ENCODE data around the gene PKM.

Gene PKM

DNA sequence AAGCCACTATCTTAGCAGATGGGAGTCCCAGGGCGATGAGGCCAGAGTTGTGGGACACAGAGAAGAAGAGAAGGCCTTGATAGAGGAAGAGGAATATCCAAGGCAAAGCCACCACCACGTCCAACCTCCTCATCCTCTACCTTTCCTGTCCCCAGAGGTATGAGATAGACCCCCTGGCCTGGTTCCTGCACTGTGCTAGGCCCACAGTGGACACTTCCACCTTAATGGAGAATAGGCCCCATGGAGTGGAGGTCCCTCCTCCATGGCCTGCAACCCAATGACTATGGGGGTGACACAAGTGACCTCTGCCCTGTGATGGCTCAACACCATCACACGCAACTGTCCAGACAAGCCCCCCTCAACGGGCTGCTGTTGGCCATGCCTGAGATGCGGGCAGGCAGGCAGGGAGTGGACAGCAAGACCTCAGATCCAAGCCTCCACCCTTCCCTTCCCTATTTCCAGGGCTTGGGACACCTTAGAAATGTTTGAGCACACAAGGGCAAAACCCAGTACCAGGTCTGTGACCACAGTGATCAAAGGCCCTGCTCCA lies 70.2 kb downstream of the PKM start:
- intact Hi-C loops (cut with micrococcal nuclease): no loop called here
- Mint-ChIP-seq H3K4me3 (no peak overlapping the region), H3K36me3 (ENCODE audit: low read depth) (no peaks in the 10 kb centered on the region), H3K27me3 (peaks cover under 1% of the 10 kb centered on the region), H3K27ac (no peak overlapping the region), H3K9me3 (no peaks in the 10 kb centered on the region), H3K4me1 (ENCODE audit: low read depth) (peaks cover 13% of the 10 kb centered on the region)

DNA sequence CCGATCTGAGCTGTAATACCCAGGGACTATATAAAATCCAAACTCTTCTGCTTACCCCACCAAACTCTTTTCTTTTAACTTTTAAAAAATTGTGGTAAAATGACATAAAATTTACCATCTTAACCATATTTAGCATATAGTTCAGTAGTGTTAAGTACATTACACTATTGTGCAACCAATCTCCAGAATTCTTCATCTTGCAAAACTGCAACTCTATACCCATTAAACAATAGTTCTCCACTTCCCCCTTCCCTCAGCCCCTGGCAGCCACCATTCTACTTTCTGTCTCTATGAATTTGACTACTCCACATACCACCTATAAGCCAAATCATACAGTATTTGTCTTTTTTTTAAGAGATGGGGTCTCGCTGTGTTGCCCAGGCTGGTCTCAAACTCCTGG lies 74.1 kb downstream of the PKM start:
- intact Hi-C loops (cut with micrococcal nuclease): loop anchor here (1.0 to 2.0 kb wide), 2 partner anchors 372 to 413 kb away; no protein-coding TSS in a partner anchor
- Mint-ChIP-seq H3K4me1 (ENCODE audit: low read depth) (peaks cover 22% of the 10 kb centered on the region), H3K9me3 (no peaks in the 10 kb centered on the region), H3K36me3 (ENCODE audit: low read depth) (no peaks in the 10 kb centered on the region), H3K27me3 (peaks cover 2% of the 10 kb centered on the region), H3K4me3 (no peak overlapping the region), H3K27ac (no peak overlapping the region)

DNA sequence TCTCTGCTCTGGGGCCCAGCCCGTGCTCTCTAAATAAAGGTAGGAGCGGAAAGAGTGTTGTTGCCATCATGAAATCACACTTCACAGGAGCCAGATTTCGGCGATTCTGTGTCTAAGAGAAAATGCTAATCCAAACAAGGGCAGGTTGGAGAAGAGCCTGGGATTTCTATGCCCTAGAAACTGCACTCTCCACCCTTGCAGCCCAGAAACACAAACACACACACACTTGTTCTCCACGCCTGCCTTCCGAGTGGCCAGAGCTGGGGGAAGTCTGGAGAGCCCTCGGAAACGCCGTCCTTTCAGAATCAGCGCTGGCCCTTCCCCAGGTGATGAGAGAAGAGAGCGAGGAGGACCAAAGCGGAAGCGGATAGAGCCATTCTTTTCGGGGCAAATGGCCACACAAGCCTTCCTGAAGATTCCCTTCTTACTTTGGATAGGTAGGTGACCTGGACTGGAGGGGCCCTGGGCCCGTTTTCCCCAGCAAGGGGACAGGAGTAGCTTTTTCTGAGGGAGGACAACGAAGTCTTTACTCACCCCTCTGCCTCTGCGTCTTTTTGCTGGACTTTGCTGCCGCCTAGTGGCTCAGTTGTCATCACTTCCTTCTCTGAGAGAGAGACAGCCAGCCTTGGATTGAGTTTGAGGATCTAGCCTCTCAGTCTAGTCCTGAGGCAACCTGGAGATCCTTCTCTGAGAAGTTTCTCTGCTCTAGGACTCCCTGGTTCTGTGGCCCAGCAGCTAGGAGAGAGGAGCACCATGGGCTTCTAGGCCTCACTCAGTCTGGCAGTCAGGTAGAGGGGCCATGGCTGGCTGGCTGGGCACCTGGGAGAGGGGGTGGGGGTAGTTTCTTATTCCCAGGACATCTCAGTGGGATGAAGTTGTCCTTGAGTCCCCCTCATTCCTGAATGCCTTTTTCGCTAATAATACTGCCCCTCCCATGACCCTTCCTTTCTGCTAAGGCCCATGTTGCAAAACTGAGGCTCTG lies 75.1 kb downstream of the PKM start:
- peak overlapping the region; percentile 1 for H3K27ac Mint-ChIP-seq
- peaks cover 2% of the 10 kb centered on the region for H3K27me3 Mint-ChIP-seq
- H3K4me1 Mint-ChIP-seq (ENCODE audit: low read depth): peaks cover 22% of the 10 kb centered on the region
- intact Hi-C loops (cut with micrococcal nuclease): loop anchor here (1.0 to 2.0 kb wide), 2 partner anchors 371 to 412 kb away; no protein-coding TSS in a partner anchor
- H3K4me3 Mint-ChIP-seq: peak overlapping the region; percentile 65
- H3K9me3 Mint-ChIP-seq: no peaks in the 10 kb centered on the region
- no peaks in the 10 kb centered on the region for H3K36me3 Mint-ChIP-seq (ENCODE audit: low read depth)

DNA sequence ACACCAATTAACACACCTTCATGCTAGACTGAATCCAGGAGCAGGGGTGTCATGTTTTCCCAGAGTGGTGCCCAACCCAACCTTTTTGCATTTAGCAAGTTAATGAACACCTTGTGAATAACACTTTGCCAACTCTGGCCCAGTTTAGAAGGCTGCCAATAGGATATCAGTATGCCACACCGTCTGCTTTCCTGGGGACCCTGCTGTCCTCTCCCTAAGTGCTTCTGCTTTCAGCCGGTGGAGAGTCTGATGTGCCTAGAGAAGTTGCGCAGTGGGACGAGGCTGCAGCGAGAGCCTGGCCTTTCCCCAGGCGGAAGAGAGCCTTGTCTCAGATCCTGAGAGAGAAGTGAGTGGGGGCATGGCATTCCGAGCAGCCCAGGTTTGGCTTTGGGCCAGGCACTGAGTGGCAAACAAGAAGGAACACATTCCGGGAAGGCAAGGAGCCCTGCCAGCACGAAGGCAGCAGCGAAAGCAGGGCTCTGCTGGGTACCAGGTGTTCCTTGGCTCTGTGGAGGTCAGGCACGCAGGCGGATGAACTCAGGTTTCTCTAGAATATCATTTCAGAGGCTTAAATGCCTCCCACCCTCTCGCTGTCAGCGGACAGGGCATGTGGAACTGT lies 75.9 kb downstream of the PKM start:
- H3K9me3 Mint-ChIP-seq: no peaks in the 10 kb centered on the region
- peak overlapping the region; percentile 1 for H3K27ac Mint-ChIP-seq
- no peaks in the 10 kb centered on the region for H3K36me3 Mint-ChIP-seq (ENCODE audit: low read depth)
- peaks cover 22% of the 10 kb centered on the region for H3K4me1 Mint-ChIP-seq (ENCODE audit: low read depth)
- intact Hi-C loops (cut with micrococcal nuclease): no loop called here
- H3K27me3 Mint-ChIP-seq: peaks cover 2% of the 10 kb centered on the region
- H3K4me3 Mint-ChIP-seq: no peak overlapping the region

DNA sequence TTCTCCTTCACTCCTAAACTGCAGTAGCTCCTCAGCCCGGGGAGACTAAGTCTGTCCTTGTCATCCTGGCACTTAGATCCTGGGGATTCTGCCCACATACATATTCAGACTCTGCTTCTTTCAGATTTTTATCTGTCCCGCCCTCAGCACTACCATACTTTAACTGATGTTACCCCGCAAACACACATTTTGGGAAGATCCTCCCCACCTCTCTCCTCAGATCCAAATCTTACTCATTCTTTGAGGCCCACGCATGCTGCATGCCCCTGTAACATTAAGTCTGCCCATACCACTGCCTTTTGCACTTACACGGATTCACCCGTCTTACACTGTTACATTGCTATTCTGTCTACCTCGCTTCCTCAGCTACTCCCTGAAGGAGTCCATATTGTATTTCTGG lies 76.7 kb downstream of the PKM start:
- intact Hi-C loops (cut with micrococcal nuclease): no loop called here
- Mint-ChIP-seq H3K9me3 (no peaks in the 10 kb centered on the region), H3K4me3 (no peak overlapping the region), H3K27me3 (peaks cover 2% of the 10 kb centered on the region), H3K27ac (no peak overlapping the region), H3K36me3 (ENCODE audit: low read depth) (no peaks in the 10 kb centered on the region), H3K4me1 (ENCODE audit: low read depth) (peaks cover 22% of the 10 kb centered on the region)

DNA sequence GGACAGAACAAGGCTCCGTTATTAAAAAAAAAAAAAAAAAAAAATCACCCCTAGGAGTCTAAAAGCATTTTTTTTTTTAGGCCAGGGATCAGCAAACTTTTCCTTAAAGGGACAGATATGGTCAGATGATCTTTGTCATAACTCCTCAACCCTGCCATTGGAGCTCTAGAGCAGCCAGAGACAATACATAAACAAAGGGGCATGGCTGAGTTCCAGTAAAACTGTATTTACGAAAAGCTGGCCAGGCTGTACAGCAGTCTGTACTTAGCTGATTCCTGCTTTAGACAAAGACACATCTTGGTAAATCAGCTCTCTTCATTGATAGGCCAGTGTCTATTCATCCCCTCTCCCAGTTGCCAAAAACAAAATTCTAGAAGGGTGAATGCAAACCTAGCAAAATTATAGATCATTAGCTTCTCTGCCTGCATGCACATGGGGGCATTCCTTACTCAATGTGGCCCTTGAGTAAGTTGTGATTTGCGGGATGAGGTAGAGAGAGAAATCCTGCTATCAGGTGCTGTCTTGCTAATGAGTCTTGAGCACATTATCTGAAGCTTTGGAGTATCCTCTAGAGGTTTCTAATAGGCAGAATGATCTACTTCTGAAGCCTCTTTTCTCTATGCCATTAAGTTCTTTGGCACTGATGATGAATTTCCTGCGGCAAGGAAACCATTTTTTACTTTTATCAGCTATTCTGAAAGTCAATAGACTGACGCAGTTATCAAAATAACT lies 77.6 kb downstream of the PKM start:
- H3K27ac Mint-ChIP-seq: no peak overlapping the region
- H3K27me3 Mint-ChIP-seq: peaks cover 2% of the 10 kb centered on the region
- H3K9me3 Mint-ChIP-seq: no peaks in the 10 kb centered on the region
- peaks cover 22% of the 10 kb centered on the region for H3K4me1 Mint-ChIP-seq (ENCODE audit: low read depth)
- intact Hi-C loops (cut with micrococcal nuclease): no loop called here
- no peaks in the 10 kb centered on the region for H3K36me3 Mint-ChIP-seq (ENCODE audit: low read depth)
- no peak overlapping the region for H3K4me3 Mint-ChIP-seq

All from dendritic cell treated with granulocyte-macrophage colony-stimulating factor and Interleukin-4, amounts not matched to agents 40 ng/mL and 50 ng/mL, for 4 days (primary cell).